Measurements from ENCODE around the gene BPGM. TPM values are rescaled to one million over a fixed set of nuclear protein-coding genes. Genes with fewer than 3 reads are reported as not detected.
"Not testable (repeated sequence)": the region's sequence is repeated elsewhere in the genome, so short reads cannot be mapped to it uniquely, and the experiment has no call there.

Gene BPGM
- total and polyA plus RNA-seq, 2 donors: 19.2 to 31.9 TPM

- Histone ChIP-seq H3K27ac (ENCODE audit: low read depth) (no peak overlapping the region), H3K4me1 (ENCODE audit: insufficient read depth) (no peaks in the 10 kb centered on the region), H3K4me3 (ENCODE audit: low read depth, low read length) (no peak overlapping the region), H3K36me3 (ENCODE audit: insufficient read depth) (peaks cover 2% of the 10 kb centered on the region)
- DNase-seq (ENCODE audit: extremely low spot score): no peak
- 89% methylated on average over 5 of the region's 5 CpGs for WGBS
Measured at GRCh38 chr7:134662166-134662870, 15.7 kb downstream of the BPGM start.

DNA sequence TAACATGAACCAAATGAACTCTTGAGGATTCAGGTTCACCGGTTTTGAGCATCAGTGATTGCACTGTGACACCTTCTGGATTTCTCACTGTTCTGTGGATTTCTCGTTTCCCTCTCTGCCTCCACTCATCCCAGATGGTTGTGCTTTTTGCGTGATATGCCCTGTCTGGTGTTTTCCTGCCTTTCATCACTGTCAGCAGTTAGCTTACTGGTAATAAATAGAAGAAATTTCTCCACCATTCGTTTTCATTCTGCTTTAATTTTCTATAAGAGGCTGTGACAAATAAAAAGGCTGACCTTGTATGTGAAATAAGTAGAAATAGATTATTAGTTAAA is 16.2 kb downstream of the BPGM start:
- no peaks in the 10 kb centered on the region for H3K4me1 ChIP-seq (ENCODE audit: insufficient read depth)
- no peak overlapping the region for H3K4me3 ChIP-seq (ENCODE audit: low read depth, low read length)
- peaks cover 2% of the 10 kb centered on the region for H3K36me3 ChIP-seq (ENCODE audit: insufficient read depth)
- WGBS: 75% methylated on average over 4 of the region's 4 CpGs
- no peak overlapping the region for H3K27ac ChIP-seq (ENCODE audit: low read depth)
- no peak for DNase-seq (ENCODE audit: extremely low spot score)

DNA sequence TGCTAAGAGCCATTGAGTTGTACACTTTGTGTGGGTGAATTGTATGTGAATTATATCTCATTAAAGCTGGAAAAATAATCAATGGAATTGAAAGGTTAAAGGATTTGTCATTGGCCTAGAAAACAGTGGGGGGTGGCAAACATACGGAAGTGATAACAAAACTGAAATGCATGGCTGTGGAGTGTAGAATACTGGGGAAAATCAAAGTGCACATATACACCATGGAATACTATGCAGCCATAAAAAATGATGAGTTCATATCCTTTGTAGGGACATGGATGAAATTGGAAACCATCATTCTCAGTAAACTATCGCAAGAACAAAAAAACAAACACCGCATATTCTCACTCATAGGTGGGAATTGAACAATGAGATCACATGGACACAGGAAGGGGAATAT is 18.4 kb downstream of the BPGM start:
- not testable (repeated sequence) for H3K36me3 ChIP-seq (ENCODE audit: insufficient read depth); H3K4me1 ChIP-seq (ENCODE audit: insufficient read depth); H3K4me3 ChIP-seq (ENCODE audit: low read depth, low read length); DNase-seq (ENCODE audit: extremely low spot score); H3K27ac ChIP-seq (ENCODE audit: low read depth)
- 51% methylated on average over 1 of the region's 3 CpGs for WGBS

DNA sequence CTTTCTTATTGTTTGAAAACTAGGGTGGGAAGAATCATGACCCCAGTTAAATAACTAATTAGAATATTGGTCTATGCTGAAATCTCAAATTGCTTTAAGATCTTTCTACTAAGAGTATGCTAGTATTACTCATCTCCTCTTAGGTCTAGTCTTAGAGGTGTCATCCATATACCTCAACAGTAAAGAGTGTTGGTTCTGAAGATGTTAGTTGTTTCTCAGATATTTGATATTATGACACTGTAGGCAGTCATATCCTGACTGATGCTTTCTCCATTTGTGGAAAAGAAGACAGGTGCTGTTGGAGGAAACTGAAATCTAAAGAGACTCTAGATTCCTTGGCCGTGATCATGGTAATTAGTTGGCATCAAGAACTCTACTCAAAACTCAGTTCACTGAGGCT is 21.2 kb downstream of the BPGM start:
- Histone ChIP-seq H3K4me3 (ENCODE audit: low read depth, low read length) (no peak overlapping the region), H3K27ac (ENCODE audit: low read depth) (no peak overlapping the region), H3K36me3 (ENCODE audit: insufficient read depth) (peaks cover 2% of the 10 kb centered on the region), H3K4me1 (ENCODE audit: insufficient read depth) (no peaks in the 10 kb centered on the region)
- 92% methylated on average over 1 of the region's 1 CpG for WGBS
- no peak for DNase-seq (ENCODE audit: extremely low spot score)

GRCh38 chr7:134669388-134669787 is 22.7 kb downstream of the BPGM start:
- H3K27ac ChIP-seq (ENCODE audit: low read depth): no peak overlapping the region
- 81% methylated on average over 4 of the region's 4 CpGs for WGBS
- peaks cover 2% of the 10 kb centered on the region for H3K36me3 ChIP-seq (ENCODE audit: insufficient read depth)
- no peak for DNase-seq (ENCODE audit: extremely low spot score)
- no peaks in the 10 kb centered on the region for H3K4me1 ChIP-seq (ENCODE audit: insufficient read depth)
- H3K4me3 ChIP-seq (ENCODE audit: low read depth, low read length): no peak overlapping the region

GRCh38 chr7:134669845-134670373 is 23.3 kb downstream of the BPGM start:
- DNase-seq (ENCODE audit: extremely low spot score): no peak
- Histone ChIP-seq H3K27ac (ENCODE audit: low read depth) (no peak overlapping the region), H3K4me3 (ENCODE audit: low read depth, low read length) (no peak overlapping the region), H3K4me1 (ENCODE audit: insufficient read depth) (no peaks in the 10 kb centered on the region), H3K36me3 (ENCODE audit: insufficient read depth) (no peaks in the 10 kb centered on the region)
- 24% methylated on average over 8 of the region's 8 CpGs for WGBS

DNA sequence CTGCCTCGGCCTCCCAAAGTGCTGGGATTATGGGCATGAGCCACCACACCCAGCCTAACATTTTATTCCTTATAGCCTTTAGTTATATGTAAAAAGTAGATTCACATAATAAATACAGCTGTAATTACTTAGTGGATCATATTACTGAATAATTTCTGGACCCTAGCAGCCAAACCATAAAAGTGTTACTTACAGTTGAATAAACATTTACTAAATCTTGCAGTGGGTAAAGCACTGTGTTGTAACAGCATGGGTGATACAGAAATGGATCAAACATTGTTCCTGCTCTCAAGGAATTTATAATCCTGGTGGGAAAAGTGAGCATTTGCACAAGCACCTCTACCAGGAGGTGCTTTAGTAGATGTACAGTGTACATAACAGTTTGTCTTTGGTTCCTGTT is 25.0 kb downstream of the BPGM start:
- Histone ChIP-seq H3K4me3 (ENCODE audit: low read depth, low read length) (no peak overlapping the region), H3K4me1 (ENCODE audit: insufficient read depth) (no peaks in the 10 kb centered on the region), H3K36me3 (ENCODE audit: insufficient read depth) (no peaks in the 10 kb centered on the region), H3K27ac (ENCODE audit: low read depth) (no peak overlapping the region)
- 79% methylated on average over 1 of the region's 1 CpG for WGBS
- no peak for DNase-seq (ENCODE audit: extremely low spot score)

DNA sequence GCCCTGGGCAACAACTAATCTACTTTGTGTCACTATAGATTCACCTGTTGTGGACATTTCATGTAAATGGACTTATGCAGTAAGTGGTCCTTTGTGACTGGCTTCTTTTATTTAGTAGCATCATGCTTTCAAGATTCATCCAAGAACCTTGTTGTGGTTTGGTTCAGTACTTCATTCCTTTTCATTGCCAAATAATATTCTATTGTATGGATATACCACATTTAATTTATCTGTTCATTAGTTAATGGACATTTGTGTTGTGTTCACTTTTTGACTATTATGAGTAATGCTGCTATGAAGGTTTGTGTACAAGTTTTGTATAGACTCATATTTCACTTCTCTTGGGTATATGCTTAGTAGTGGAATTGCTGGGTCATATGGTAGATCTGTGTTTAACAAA is 27.8 kb downstream of the BPGM start:
- Histone ChIP-seq H3K27ac (ENCODE audit: low read depth) (no peak overlapping the region), H3K4me3 (ENCODE audit: low read depth, low read length) (no peak overlapping the region), H3K36me3 (ENCODE audit: insufficient read depth) (no peaks in the 10 kb centered on the region), H3K4me1 (ENCODE audit: insufficient read depth) (no peaks in the 10 kb centered on the region)
- DNase-seq (ENCODE audit: extremely low spot score): no peak

DNA sequence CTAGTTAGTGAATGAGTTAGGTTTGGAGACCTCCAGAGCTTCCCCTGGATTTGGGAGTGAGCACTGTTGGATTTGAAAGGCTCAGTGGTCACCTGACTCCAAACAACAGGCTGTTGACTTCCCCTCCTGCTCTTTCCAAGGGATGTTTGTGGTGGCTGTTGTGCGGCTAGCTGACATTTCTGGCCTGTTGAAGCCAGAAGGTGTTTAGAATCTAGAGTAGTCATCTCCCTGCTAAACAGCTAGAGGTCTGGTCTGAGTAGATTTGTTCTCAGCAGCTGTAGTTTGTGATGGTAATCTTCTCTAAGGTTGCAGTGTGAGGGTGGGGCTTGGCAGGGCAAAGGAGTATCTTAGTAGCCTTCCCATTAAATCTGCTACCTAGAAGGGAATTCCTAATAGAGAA is 30.1 kb downstream of the BPGM start:
- Histone ChIP-seq H3K36me3 (ENCODE audit: insufficient read depth) (peaks cover 2% of the 10 kb centered on the region), H3K4me3 (ENCODE audit: low read depth, low read length) (no peak overlapping the region), H3K4me1 (ENCODE audit: insufficient read depth) (no peaks in the 10 kb centered on the region), H3K27ac (ENCODE audit: low read depth) (no peak overlapping the region)
- DNase-seq (ENCODE audit: extremely low spot score): no peak
- WGBS: 84% methylated on average over 1 of the region's 1 CpG

DNA sequence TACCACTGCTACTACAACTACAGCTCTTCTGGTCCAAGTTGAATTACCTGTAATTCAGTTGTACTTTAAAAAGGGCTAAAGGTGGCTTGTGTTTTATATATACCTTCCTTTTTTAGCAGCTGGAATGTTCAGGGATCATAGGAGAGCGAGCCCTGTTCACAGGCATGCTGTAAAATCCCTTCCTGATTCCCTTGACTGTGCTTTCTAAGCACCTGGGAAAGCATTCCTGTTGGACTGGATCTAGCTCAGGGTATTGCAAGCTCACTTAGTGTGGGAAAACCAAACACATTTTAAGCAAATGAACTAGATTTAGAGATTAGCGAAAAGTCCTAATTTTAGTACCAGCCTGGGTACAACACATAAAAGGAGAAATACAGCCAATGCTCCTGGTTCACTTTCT is 31.5 kb downstream of the BPGM start:
- H3K4me3 ChIP-seq (ENCODE audit: low read depth, low read length): no peak overlapping the region

DNA sequence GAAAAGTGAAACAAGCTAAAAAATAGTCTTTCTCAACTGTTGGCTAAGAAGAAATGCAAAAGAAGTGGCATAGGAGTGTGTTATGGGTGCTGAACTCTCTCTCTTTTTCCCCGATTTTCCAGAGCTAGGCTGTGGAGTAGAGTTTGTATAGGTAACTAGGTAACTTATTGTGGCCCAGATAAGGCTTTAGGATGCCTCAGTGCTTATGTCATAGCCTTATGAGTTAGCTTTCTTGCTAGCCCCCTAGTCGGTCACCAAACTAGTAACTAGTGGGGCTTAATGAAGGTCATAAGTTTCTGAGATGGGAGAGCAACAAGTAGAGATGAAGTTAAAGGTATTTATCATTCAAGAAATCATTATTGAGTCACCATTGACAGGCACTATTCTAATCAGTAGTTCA is 32.4 kb downstream of the BPGM start:
- H3K27ac ChIP-seq (ENCODE audit: low read depth): no peak overlapping the region
- H3K4me3 ChIP-seq (ENCODE audit: low read depth, low read length): no peak overlapping the region
- no peak for DNase-seq (ENCODE audit: extremely low spot score)
- H3K36me3 ChIP-seq (ENCODE audit: insufficient read depth): peaks cover 2% of the 10 kb centered on the region
- WGBS: 87% methylated on average over 2 of the region's 2 CpGs
- no peaks in the 10 kb centered on the region for H3K4me1 ChIP-seq (ENCODE audit: insufficient read depth)

More for the DNA sequence above, 31.5 kb downstream of the BPGM start:
- Histone ChIP-seq H3K4me1 (ENCODE audit: insufficient read depth) (no peaks in the 10 kb centered on the region), H3K36me3 (ENCODE audit: insufficient read depth) (peaks cover 2% of the 10 kb centered on the region), H3K27ac (ENCODE audit: low read depth) (no peak overlapping the region)
- DNase-seq (ENCODE audit: extremely low spot score): no peak
- 97% methylated on average over 2 of the region's 2 CpGs for WGBS

DNA sequence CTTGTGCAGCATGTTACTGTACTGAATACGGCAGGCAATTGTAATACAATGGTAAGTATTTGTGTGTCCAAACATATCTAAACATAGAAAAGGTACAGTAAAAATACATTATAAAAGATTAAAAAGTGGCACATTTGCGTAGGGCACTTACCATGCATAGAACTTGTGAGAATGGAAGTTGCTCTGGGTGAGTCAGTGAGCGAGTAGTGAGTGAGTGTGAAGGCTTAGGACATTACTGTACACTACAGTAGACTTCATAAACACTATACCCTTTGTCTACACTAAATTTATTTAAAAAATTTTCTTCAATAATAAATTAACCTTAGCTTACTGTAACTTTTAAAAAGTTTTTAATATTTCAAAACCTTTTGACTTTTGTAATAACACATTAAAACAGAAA is 37.5 kb downstream of the BPGM start:
- DNase-seq (ENCODE audit: extremely low spot score): no peak
- WGBS: 95% methylated on average over 3 of the region's 3 CpGs
- Histone ChIP-seq H3K36me3 (ENCODE audit: insufficient read depth) (peaks cover 2% of the 10 kb centered on the region), H3K27ac (ENCODE audit: low read depth) (no peak overlapping the region), H3K4me1 (ENCODE audit: insufficient read depth) (no peaks in the 10 kb centered on the region), H3K4me3 (ENCODE audit: low read depth, low read length) (no peak overlapping the region)

- Histone ChIP-seq H3K27ac (ENCODE audit: low read depth) (no peak overlapping the region), H3K36me3 (ENCODE audit: insufficient read depth) (peaks cover 2% of the 10 kb centered on the region), H3K4me3 (ENCODE audit: low read depth, low read length) (no peak overlapping the region), H3K4me1 (ENCODE audit: insufficient read depth) (no peaks in the 10 kb centered on the region)
- WGBS: 70% methylated on average over 2 of the region's 2 CpGs
- no peak for DNase-seq (ENCODE audit: extremely low spot score)
Measured at GRCh38 chr7:134685250-134685649, 38.6 kb downstream of the BPGM start.

DNA sequence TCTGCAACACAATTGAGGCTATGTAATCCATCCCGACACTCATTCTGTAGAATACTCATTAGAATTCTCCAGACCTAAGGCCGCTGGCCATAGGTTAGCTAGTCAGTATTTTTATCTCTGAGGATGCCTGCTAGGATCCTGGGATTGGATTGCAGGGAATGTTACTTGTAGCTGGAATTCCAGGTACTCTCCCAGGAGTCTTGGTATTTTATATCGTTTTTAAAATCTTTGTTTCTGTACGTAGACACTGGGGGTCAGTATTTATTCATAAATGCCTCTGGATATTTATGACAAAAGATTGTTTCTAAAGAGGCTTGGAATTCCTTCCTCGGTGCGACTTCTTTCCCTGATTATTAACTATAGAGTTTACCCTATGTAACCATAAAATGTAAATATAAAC is 40.1 kb downstream of the BPGM start:
- no peak overlapping the region for H3K4me3 ChIP-seq (ENCODE audit: low read depth, low read length)
- H3K27ac ChIP-seq (ENCODE audit: low read depth): no peak overlapping the region
- no peaks in the 10 kb centered on the region for H3K36me3 ChIP-seq (ENCODE audit: insufficient read depth)
- DNase-seq (ENCODE audit: extremely low spot score): no peak
- no peaks in the 10 kb centered on the region for H3K4me1 ChIP-seq (ENCODE audit: insufficient read depth)
- WGBS: 27% methylated on average over 6 of the region's 6 CpGs

GRCh38 chr7:134689550-134689949 is 42.9 kb downstream of the BPGM start:
- H3K36me3 ChIP-seq (ENCODE audit: insufficient read depth); H3K4me1 ChIP-seq (ENCODE audit: insufficient read depth); H3K27ac ChIP-seq (ENCODE audit: low read depth); DNase-seq (ENCODE audit: extremely low spot score); H3K4me3 ChIP-seq (ENCODE audit: low read depth, low read length): not testable (repeated sequence)
- WGBS: 42% methylated on average over 5 of the region's 5 CpGs
